Keratinocyte (primary cell): ENCODE data around the gene MYH15.

Source experiments
- CTCF ChIP-seq, 3 experiments: IDR thresholded peaks in 1 of 3; conservative IDR thresholded peaks in 1 of 3; optimal IDR thresholded peaks in 1 of 3; 2 replicates in 2 of 3; 3 replicates in 1 of 3; pipeline versions ENCODE3 to v1.5.1; 2011; ENCODE audit warnings: low read length in 3 of 3, mild to moderate bottlenecking in 3 of 3, moderate library complexity in 2 of 3, control low read depth in 1 of 3, inconsistent platforms in 1 of 3; ENCODE audit not compliant: insufficient read depth in 2 of 3; ENCODE audit errors: extremely low read depth in 1 of 3
- EZH2 ChIP-seq: IDR thresholded peaks from one replicate; pipeline ENCODE4 v1.6.1; 2012; ENCODE audit warnings: inconsistent platforms, mild to moderate bottlenecking, low read length, moderate library complexity

GRCh38 chr3:108453565-108453964 lies 56.8 kb downstream of the MYH15 start:
- no peak for TF ChIP-seq CTCF (optimal IDR thresholded peaks at IDR 0.05 in 1 of 3, IDR thresholded peaks at IDR 0.05 in 1 of 3, conservative IDR thresholded peaks at IDR 0.05 in 1 of 3; ENCODE audit: extremely low read depth in 1 of 3, insufficient read depth in 2 of 3, low read length in 3 of 3)
- TF ChIP-seq EZH2 = no peak
